H1 (cell line): ENCODE results near the gene ENKD1. TPM values are rescaled to one million over a fixed set of nuclear protein-coding genes. Genes with fewer than 3 reads are reported as not detected.

ENCODE experiments used
- CHD2 ChIP-seq: IDR thresholded peaks from 2 replicates; pipeline ENCODE4 v1.6.1; 2012; ENCODE audit warnings: low read length, improper control_type of control experiment
- EP300 ChIP-seq, 2 experiments: IDR thresholded peaks; 1 replicate in 1 of 2; 2 replicates in 1 of 2; pipeline ENCODE4 v1.6.1; 2011 to 2012; ENCODE audit warnings: low read depth in 2 of 2, low read length in 2 of 2, mild to moderate bottlenecking in 2 of 2, borderline replicate concordance in 1 of 2, inconsistent platforms in 1 of 2, moderate library complexity in 1 of 2
- EZH2 ChIP-seq: fragments of 200-600 bp; sonication (generic); IDR thresholded peaks from 2 replicates; pipeline ENCODE4 v1.7.1; 2012; ENCODE audit warnings: low read depth, mild to moderate bottlenecking, moderate library complexity, low read length, inconsistent platforms; ENCODE audit not compliant: severe bottlenecking
- GABPA ChIP-seq: IDR thresholded peaks from 2 replicates; pipeline ENCODE4 v1.6.1; 2011; ENCODE audit warnings: mild to moderate bottlenecking, low read length, moderate library complexity, borderline replicate concordance; ENCODE audit not compliant: insufficient read depth
- MAX ChIP-seq: IDR thresholded peaks from 2 replicates; pipeline ENCODE4 v1.6.1; 2012; ENCODE audit warnings: inconsistent platforms
- NRF1 ChIP-seq: IDR thresholded peaks from 2 replicates; pipeline ENCODE4 v1.6.1; 2011; ENCODE audit warnings: mild to moderate bottlenecking, low read depth, low read length, improper control_type of control experiment
- RBBP5 ChIP-seq: IDR thresholded peaks from 2 replicates; pipeline ENCODE4 v1.7.1; 2012; ENCODE audit warnings: low read depth, mild to moderate bottlenecking, inconsistent platforms, low read length, moderate library complexity, borderline replicate concordance
- SAP30 ChIP-seq: fragments of 300-600 bp; sonication (generic); IDR thresholded peaks from 2 replicates; pipeline ENCODE4 v1.7.1; 2012; ENCODE audit warnings: low read length, moderate library complexity, mild to moderate bottlenecking, inconsistent platforms; ENCODE audit not compliant: insufficient read depth, insufficient replicate concordance
- polyA plus RNA-seq, 7 experiments: library from polyadenylated mRNA; depleted of rRNA in 3 of 7; stranded (reverse) in 5 of 7; unstranded in 2 of 7; fragments of >200 nt in 5 of 7; fragments of 200-250 nt in 2 of 7; gene quantifications; 1 replicate in 5 of 7; 2 replicates in 1 of 7; 4 replicates in 1 of 7; pipeline versions ENCODE4 v1.2.1 to v1.2.3, GENCODE V29; 2011 to 2013; ENCODE audit warnings: missing spikeins in 2 of 7, mixed read lengths in 2 of 7
- total RNA-seq: library from RNA; stranded (reverse); fragmentation: NEBNext Ultra II Directional; extraction: Animal tissue kit (Norgen Biotek cat#: 25700); gene quantifications from 2 replicates; pipeline ENCODE4 v1.2.1, GENCODE V29; 2021
- TF ChIP-seq, protein P1 (sequence below): fragments of 300-600 bp; sonication (generic); IDR thresholded peaks from 2 replicates; pipeline ENCODE4 v1.7.1; 2012; ENCODE audit warnings: low read length, moderate library complexity, mild to moderate bottlenecking, inconsistent platforms; ENCODE audit not compliant: insufficient replicate concordance

ENKD1 gene
- total and polyA plus RNA-seq, 2 of the 8 experiments (the other 6 are each of a cell fraction or from before 2014, with no cell fraction given): 12.9 to 16.1 TPM

DNA sequence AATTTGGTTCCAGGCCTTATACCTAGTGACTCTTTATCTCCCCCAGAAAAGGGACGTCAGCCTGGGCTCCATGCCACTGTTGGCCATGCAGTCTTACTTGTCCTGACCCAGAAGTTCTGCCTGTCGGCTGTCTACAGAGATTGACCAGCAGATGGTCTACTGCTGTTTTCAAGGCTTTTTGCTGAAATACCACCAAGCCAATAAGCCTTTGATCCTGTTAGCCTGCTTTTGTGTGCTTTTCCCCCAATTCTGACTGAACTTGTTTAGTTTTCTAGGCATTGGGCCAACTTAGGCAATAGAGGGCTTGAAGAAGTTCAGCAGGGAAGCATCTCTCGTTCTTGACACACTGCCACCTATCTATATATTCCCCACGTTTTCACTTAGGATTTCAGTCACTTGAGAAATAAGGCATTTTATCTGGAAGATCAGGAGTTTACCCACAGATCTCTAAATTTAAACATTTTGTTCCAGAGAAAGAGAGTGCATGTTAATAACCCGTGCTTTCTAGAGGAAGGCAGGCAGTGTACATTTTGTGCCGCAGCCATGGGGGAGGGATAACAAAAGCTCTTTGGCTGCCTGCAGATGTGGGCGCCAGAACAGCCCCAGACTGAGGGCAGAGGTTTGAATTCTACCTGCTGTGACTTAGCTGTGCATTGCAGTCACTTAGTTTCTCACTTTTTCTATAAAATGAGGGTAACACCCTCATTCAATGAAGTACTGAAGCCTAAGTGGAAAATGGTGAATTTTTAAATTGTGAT, 34.0 kb downstream of the ENKD1 start (continued):
- TF ChIP-seq, protein P1, sequence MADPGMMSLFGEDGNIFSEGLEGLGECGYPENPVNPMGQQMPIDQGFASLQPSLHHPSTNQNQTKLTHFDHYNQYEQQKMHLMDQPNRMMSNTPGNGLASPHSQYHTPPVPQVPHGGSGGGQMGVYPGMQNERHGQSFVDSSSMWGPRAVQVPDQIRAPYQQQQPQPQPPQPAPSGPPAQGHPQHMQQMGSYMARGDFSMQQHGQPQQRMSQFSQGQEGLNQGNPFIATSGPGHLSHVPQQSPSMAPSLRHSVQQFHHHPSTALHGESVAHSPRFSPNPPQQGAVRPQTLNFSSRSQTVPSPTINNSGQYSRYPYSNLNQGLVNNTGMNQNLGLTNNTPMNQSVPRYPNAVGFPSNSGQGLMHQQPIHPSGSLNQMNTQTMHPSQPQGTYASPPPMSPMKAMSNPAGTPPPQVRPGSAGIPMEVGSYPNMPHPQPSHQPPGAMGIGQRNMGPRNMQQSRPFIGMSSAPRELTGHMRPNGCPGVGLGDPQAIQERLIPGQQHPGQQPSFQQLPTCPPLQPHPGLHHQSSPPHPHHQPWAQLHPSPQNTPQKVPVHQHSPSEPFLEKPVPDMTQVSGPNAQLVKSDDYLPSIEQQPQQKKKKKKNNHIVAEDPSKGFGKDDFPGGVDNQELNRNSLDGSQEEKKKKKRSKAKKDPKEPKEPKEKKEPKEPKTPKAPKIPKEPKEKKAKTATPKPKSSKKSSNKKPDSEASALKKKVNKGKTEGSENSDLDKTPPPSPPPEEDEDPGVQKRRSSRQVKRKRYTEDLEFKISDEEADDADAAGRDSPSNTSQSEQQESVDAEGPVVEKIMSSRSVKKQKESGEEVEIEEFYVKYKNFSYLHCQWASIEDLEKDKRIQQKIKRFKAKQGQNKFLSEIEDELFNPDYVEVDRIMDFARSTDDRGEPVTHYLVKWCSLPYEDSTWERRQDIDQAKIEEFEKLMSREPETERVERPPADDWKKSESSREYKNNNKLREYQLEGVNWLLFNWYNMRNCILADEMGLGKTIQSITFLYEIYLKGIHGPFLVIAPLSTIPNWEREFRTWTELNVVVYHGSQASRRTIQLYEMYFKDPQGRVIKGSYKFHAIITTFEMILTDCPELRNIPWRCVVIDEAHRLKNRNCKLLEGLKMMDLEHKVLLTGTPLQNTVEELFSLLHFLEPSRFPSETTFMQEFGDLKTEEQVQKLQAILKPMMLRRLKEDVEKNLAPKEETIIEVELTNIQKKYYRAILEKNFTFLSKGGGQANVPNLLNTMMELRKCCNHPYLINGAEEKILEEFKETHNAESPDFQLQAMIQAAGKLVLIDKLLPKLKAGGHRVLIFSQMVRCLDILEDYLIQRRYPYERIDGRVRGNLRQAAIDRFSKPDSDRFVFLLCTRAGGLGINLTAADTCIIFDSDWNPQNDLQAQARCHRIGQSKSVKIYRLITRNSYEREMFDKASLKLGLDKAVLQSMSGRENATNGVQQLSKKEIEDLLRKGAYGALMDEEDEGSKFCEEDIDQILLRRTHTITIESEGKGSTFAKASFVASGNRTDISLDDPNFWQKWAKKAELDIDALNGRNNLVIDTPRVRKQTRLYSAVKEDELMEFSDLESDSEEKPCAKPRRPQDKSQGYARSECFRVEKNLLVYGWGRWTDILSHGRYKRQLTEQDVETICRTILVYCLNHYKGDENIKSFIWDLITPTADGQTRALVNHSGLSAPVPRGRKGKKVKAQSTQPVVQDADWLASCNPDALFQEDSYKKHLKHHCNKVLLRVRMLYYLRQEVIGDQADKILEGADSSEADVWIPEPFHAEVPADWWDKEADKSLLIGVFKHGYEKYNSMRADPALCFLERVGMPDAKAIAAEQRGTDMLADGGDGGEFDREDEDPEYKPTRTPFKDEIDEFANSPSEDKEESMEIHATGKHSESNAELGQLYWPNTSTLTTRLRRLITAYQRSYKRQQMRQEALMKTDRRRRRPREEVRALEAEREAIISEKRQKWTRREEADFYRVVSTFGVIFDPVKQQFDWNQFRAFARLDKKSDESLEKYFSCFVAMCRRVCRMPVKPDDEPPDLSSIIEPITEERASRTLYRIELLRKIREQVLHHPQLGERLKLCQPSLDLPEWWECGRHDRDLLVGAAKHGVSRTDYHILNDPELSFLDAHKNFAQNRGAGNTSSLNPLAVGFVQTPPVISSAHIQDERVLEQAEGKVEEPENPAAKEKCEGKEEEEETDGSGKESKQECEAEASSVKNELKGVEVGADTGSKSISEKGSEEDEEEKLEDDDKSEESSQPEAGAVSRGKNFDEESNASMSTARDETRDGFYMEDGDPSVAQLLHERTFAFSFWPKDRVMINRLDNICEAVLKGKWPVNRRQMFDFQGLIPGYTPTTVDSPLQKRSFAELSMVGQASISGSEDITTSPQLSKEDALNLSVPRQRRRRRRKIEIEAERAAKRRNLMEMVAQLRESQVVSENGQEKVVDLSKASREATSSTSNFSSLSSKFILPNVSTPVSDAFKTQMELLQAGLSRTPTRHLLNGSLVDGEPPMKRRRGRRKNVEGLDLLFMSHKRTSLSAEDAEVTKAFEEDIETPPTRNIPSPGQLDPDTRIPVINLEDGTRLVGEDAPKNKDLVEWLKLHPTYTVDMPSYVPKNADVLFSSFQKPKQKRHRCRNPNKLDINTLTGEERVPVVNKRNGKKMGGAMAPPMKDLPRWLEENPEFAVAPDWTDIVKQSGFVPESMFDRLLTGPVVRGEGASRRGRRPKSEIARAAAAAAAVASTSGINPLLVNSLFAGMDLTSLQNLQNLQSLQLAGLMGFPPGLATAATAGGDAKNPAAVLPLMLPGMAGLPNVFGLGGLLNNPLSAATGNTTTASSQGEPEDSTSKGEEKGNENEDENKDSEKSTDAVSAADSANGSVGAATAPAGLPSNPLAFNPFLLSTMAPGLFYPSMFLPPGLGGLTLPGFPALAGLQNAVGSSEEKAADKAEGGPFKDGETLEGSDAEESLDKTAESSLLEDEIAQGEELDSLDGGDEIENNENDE: no peak
- TF ChIP-seq EP300 (IDR thresholded peaks at IDR 0.05; ENCODE audit: borderline replicate concordance in 1 of 2, low read depth in 2 of 2, low read length in 2 of 2) (no peak), GABPA (no peak), SAP30 (no peak), CHD2 (no peak), MAX (no peak), EZH2 (no peak), NRF1 (no peak), RBBP5 (no peak)
